HCT116 (cell line): ENCODE results near the gene SEC16A.

Experiments
- EZH2phosphoT487 ChIP-seq: fragments of 200-600 bp; IDR thresholded peaks from 2 replicates; pipeline ENCODE4 v1.6.1; 2018; ENCODE audit warnings: antibody characterized with exemption, borderline replicate concordance
- POLR2AphosphoS5 ChIP-seq: IDR thresholded peaks from 2 replicates; pipeline ENCODE4 v1.6.1; 2011; ENCODE audit warnings: mild to moderate bottlenecking, low read depth, low read length, moderate library complexity
- TCF7L2 ChIP-seq: IDR thresholded peaks from 2 replicates; pipeline ENCODE4 v1.7.0; 2011; ENCODE audit warnings: borderline replicate concordance, inconsistent platforms; ENCODE audit not compliant: insufficient read depth, insufficient read length; ENCODE audit errors: extremely low read depth
- ZNF274 ChIP-seq: fragments of 200-500 bp; sonication (Bioruptor generic); IDR thresholded peaks from 2 replicates; pipeline ENCODE4 v1.6.1; 2014; ENCODE audit warnings: mild to moderate bottlenecking, low read depth, low read length, inconsistent platforms

DNA sequence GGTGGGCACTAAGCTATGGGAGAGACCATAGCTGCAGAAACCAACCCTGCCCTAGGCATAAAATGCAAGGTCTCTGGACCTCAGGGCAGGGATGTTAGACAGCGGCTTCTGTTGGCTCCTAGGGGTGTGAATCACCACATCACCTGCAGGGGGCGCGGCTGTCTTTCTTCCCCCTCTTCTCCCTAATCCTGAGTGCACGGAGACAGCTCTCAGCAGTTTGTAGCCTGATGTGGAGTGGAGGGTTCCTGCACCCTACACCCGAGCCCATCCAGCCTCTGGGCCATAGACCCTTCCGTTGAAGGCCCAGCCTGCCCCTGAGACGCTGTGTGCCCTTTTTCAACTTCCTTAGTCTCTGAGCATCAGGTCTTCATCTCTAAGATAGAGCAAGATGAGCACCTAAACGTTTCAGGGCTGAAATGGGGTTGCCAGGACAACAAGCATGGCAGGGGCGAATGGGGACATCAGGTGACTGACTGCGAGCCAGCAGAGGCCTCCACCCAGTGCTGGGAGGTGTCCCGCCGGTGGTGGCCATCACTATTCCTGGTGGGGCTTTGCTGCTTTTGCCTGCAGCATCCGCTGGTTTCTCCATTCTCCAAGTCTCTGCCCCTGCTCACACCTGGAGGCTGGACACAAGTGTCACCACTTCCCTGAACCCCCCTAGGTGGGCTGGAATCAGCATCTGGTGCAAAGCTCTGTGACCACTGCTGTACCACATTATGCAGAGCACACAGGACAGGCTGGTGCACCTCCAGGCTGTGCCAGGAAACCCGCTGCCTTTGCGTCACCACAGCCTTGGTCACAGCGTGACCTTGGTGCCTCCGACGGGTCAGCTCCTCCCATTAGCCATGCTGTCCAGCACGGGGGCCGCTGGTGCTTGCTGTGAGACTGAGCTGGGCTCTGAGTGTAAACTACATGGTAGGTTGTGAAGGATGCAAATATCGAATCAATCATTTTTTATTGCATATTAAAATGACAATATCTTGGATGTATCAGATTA is 2.5 kb upstream of the SEC16A start:
- TF ChIP-seq TCF7L2 = no peak
- no peak for TF ChIP-seq ZNF274
- no peak for TF ChIP-seq POLR2AphosphoS5
- no peak for TF ChIP-seq EZH2phosphoT487
